ENCODE results near the gene MIPEP. TPM values are rescaled to one million over a fixed set of nuclear protein-coding genes. Genes with fewer than 3 reads are reported as not detected.

The MIPEP gene
- total RNA-seq, 1 experiment from 2014 or later: 24.7 TPM

DNA sequence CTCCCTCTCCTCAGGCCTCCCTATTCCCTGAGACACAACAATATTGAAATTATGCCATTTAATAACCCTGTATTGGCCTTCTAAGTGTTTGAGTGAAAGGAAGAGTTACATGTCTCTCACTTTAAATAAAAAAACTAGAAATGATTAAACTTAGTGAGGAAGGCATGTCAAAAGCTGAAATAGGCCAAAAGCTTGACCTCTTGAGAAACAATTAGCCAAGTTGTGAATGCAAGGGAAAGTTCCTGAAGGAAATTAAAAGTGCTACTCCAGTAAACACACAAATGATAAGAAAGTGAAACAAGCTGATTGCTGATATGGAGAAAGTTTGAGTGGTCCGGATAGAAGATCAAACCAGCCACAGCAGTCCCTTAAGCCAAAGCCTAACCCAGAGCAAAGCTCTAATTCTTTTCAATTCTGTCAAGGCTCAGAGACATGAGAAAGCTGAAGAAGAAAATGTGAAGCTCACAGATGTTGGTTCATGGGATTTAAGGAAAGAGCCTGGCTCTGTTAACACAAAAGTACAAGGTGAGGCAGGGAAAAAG is 191.4 kb downstream of the MIPEP start:
- intact Hi-C loops (cut with micrococcal nuclease): no loop called here
- no peaks in the 10 kb centered on the region for H3K27me3 Mint-ChIP-seq (ENCODE audit: insufficient read depth, unreplicated experiment)
- CTCF ChIA-PET: no interaction called here
- no peak for TF ChIP-seq CTCF (IDR thresholded peaks at IDR 0.05; ENCODE audit: unreplicated experiment)
- H3K36me3 Mint-ChIP-seq (ENCODE audit: insufficient read depth, unreplicated experiment): no peaks in the 10 kb centered on the region
- H3K4me3 Mint-ChIP-seq (ENCODE audit: unreplicated experiment): no peak overlapping the region
- no peaks in the 10 kb centered on the region for H3K4me1 Mint-ChIP-seq (ENCODE audit: insufficient read depth, unreplicated experiment)
- POLR2A ChIA-PET: no interaction called here
- BruUV-seq (replicated peaks): no TSS peak
- H3K27ac Mint-ChIP-seq (ENCODE audit: low read depth, unreplicated experiment): no peak overlapping the region
- no peaks in the 10 kb centered on the region for H3K9me3 Mint-ChIP-seq (ENCODE audit: unreplicated experiment)
- no peak for DNase-seq (ENCODE audit: unreplicated experiment)

- no peaks in the 10 kb centered on the region for H3K9me3 Mint-ChIP-seq (ENCODE audit: unreplicated experiment)
- H3K4me3 Mint-ChIP-seq (ENCODE audit: unreplicated experiment): no peak overlapping the region
- H3K36me3 Mint-ChIP-seq (ENCODE audit: insufficient read depth, unreplicated experiment): no peaks in the 10 kb centered on the region
- no peak overlapping the region for H3K27ac Mint-ChIP-seq (ENCODE audit: low read depth, unreplicated experiment)
- ChIA-PET POLR2A (no interaction called here), CTCF (no interaction called here)
- intact Hi-C loops (cut with micrococcal nuclease): no loop called here
- H3K27me3 Mint-ChIP-seq (ENCODE audit: insufficient read depth, unreplicated experiment): no peaks in the 10 kb centered on the region
- no TSS peak for BruUV-seq (replicated peaks)
- no peak for TF ChIP-seq CTCF (IDR thresholded peaks at IDR 0.05; ENCODE audit: unreplicated experiment)
- no peaks in the 10 kb centered on the region for H3K4me1 Mint-ChIP-seq (ENCODE audit: insufficient read depth, unreplicated experiment)
- no peak for DNase-seq (ENCODE audit: unreplicated experiment)
Observed at GRCh38 chr13:23696610-23697009, 192.6 kb downstream of the MIPEP start.

DNA sequence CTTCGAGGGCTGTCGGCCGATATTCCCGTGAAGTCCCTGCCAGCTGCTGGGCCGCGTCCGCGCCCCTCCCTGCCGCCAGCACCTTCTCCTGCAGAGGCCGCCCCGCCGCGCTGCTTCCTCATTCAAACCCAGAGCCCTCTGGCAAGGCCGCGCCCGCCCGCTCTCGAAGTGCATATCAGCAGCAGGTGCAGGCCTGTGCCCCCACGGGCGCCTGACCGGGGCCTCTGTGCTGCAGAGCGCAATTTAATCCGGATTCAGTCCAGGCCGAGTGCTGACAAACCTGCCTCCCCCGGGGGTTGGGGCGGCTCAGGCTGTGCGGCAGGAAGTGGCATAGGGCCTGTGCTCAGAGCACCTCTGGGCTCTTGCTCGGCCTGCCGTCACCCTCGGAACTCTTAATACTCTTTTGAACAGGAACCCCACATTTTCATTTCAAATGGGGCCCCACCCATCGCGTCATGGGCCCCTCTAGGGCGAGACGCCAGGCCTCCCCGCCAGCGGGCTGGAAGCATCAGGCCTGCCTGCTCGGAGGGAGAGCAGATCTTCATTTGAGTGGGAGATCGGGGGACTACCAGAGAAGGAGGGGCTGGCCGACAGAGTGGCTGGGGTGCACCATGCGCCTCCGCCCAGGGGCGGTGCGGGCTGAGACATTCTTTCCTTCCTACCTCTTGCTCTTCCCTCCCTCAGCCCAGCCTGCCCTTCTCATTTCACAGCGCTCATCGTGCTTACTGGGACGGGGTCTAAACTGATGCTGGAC is 193.3 kb downstream of the MIPEP start:
- no peak overlapping the region for H3K4me3 Mint-ChIP-seq (ENCODE audit: unreplicated experiment)
- no peaks in the 10 kb centered on the region for H3K36me3 Mint-ChIP-seq (ENCODE audit: insufficient read depth, unreplicated experiment)
- TF ChIP-seq CTCF (IDR thresholded peaks at IDR 0.05; ENCODE audit: unreplicated experiment): no peak
- no peak overlapping the region for H3K27ac Mint-ChIP-seq (ENCODE audit: low read depth, unreplicated experiment)
- no peak for DNase-seq (ENCODE audit: unreplicated experiment)
- no peaks in the 10 kb centered on the region for H3K4me1 Mint-ChIP-seq (ENCODE audit: insufficient read depth, unreplicated experiment)
- BruUV-seq (replicated peaks): no TSS peak
- POLR2A ChIA-PET: no interaction called here
- no peaks in the 10 kb centered on the region for H3K9me3 Mint-ChIP-seq (ENCODE audit: unreplicated experiment)
- no peaks in the 10 kb centered on the region for H3K27me3 Mint-ChIP-seq (ENCODE audit: insufficient read depth, unreplicated experiment)
- intact Hi-C loops (cut with micrococcal nuclease): no loop called here
- CTCF ChIA-PET: no interaction called here

GRCh38 chr13:23695196-23695595 is 194.0 kb downstream of the MIPEP start:
- Mint-ChIP-seq H3K4me1 (ENCODE audit: insufficient read depth, unreplicated experiment) (no peaks in the 10 kb centered on the region), H3K9me3 (ENCODE audit: unreplicated experiment) (no peaks in the 10 kb centered on the region), H3K27me3 (ENCODE audit: insufficient read depth, unreplicated experiment) (no peaks in the 10 kb centered on the region), H3K36me3 (ENCODE audit: insufficient read depth, unreplicated experiment) (no peaks in the 10 kb centered on the region), H3K27ac (ENCODE audit: low read depth, unreplicated experiment) (no peak overlapping the region), H3K4me3 (ENCODE audit: unreplicated experiment) (no peak overlapping the region)
- BruUV-seq (replicated peaks): no TSS peak
- DNase-seq (ENCODE audit: unreplicated experiment): no peak
- TF ChIP-seq CTCF (IDR thresholded peaks at IDR 0.05; ENCODE audit: unreplicated experiment): no peak
- intact Hi-C loops (cut with micrococcal nuclease): no loop called here
- ChIA-PET CTCF (no interaction called here), POLR2A (no interaction called here)
